Measurements from ENCODE around the gene PRUNE1.
A peak's percentile ranks its signal among the peaks of the same experiment; 100 is the strongest.

GRCh38 chr1:150974580-150975478, 33.4 kb upstream of the PRUNE1 start, which contains the start of gene CERS2:
- no peak for TF ChIP-seq CTCF (IDR thresholded peaks at IDR 0.05)
- peak in 3 of 4 donors; percentile 29 to 79 (median 53) for TF ChIP-seq POLR2A (IDR thresholded peaks at IDR 0.05)
